Ishikawa (cell line): ENCODE data around the gene ZNF282.

Experiments used
- CREB1 ChIP-seq: IDR thresholded peaks from 2 replicates; pipeline ENCODE4 v1.6.1; 2012; ENCODE audit warnings: low read depth
- EGR1 ChIP-seq: IDR thresholded peaks from 2 replicates; pipeline ENCODE4 v1.6.1; 2012
- EP300 ChIP-seq: IDR thresholded peaks from 2 replicates; pipeline ENCODE4 v1.6.1; 2012; ENCODE audit warnings: borderline replicate concordance
- FOXM1 ChIP-seq: IDR thresholded peaks from 2 replicates; pipeline ENCODE4 v1.6.1; 2012; ENCODE audit warnings: low read depth, borderline replicate concordance
- MAX ChIP-seq: IDR thresholded peaks from 2 replicates; pipeline ENCODE4 v1.6.1; 2012
- NFIC ChIP-seq: IDR thresholded peaks from 2 replicates; pipeline ENCODE4 v1.6.1; 2012
- RAD21 ChIP-seq: IDR thresholded peaks from 2 replicates; pipeline ENCODE4 v1.6.1; 2012; ENCODE audit warnings: low read depth
- TAF1 ChIP-seq: IDR thresholded peaks from 2 replicates; pipeline ENCODE4 v1.6.1; 2012; ENCODE audit warnings: low read depth, mild to moderate bottlenecking
- TCF12 ChIP-seq: IDR thresholded peaks from 2 replicates; pipeline ENCODE4 v1.6.1; 2012; ENCODE audit warnings: low read depth
- TEAD4 ChIP-seq: IDR thresholded peaks from 2 replicates; pipeline ENCODE4 v1.6.1; 2012
- USF1 ChIP-seq: IDR thresholded peaks from 2 replicates; pipeline ENCODE4 v1.6.1; 2012
- YY1 ChIP-seq: IDR thresholded peaks from 2 replicates; pipeline ENCODE4 v1.6.1; 2012; ENCODE audit warnings: low read depth
- ZBTB7A ChIP-seq: IDR thresholded peaks from 2 replicates; pipeline ENCODE4 v1.6.1; 2012; ENCODE audit warnings: low read depth
- TF ChIP-seq, protein P1 (sequence below): IDR thresholded peaks from 2 replicates; pipeline ENCODE4 v1.6.1; 2012; ENCODE audit warnings: low read depth, mild to moderate bottlenecking

ZNF282 gene

DNA sequence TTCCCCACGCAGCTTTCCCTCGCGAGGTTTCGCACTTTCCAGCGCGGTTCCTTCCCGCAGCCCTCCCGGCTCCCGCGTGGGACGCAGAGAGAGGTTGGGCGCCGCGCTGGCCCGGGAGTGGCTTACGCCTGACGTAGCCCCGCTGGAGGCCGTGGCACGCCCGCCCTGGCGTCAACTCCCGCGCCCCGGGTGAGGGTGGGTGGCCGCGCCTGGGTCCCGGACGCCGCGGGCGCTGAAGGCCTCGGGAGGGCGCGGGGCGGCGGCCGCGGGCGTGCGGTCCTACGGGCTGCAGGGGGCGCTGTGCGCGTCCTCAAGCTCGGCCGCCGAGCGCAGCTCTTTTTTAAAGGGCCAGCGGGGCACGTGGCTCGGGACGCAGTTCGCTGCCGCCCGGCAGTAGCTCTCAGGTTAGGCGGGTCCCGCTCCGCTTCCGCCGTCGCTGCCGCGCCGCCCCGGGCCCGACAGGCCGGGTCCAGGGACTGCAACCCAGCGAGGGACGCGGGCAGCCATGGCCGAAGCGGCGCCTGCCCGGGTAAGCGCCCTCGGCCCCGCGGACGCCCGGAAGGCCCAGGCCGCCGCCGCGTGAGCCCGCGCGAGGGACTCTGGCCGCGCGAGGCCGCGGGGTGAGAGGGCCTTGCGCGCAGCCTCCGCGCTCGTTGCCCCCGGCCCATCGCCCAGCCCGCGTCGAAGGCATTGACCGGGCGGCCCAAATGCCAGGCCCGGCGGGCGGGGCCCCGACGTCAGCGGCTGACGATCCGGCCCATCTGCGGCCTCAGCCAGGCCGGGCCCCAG lies 66.7 kb downstream of the ZNF282 start, which contains the start of gene ZNF783:
TSS of gene ZNF783 (plus strand) at position 368 of the 789 bp plus-strand sequence. CDS start at position 506, 138 bp downstream.
- TF ChIP-seq TEAD4, result no peak
- no peak for TF ChIP-seq EP300
- no peak for TF ChIP-seq ZBTB7A
- peak; percentile 50; the same call in 1 of the 2 replicates for TF ChIP-seq EGR1
- TF ChIP-seq MAX, result peak; percentile 98
- TF ChIP-seq TCF12, result peak; percentile 34; the same call in 1 of the 2 replicates
- TF ChIP-seq, protein P1, sequence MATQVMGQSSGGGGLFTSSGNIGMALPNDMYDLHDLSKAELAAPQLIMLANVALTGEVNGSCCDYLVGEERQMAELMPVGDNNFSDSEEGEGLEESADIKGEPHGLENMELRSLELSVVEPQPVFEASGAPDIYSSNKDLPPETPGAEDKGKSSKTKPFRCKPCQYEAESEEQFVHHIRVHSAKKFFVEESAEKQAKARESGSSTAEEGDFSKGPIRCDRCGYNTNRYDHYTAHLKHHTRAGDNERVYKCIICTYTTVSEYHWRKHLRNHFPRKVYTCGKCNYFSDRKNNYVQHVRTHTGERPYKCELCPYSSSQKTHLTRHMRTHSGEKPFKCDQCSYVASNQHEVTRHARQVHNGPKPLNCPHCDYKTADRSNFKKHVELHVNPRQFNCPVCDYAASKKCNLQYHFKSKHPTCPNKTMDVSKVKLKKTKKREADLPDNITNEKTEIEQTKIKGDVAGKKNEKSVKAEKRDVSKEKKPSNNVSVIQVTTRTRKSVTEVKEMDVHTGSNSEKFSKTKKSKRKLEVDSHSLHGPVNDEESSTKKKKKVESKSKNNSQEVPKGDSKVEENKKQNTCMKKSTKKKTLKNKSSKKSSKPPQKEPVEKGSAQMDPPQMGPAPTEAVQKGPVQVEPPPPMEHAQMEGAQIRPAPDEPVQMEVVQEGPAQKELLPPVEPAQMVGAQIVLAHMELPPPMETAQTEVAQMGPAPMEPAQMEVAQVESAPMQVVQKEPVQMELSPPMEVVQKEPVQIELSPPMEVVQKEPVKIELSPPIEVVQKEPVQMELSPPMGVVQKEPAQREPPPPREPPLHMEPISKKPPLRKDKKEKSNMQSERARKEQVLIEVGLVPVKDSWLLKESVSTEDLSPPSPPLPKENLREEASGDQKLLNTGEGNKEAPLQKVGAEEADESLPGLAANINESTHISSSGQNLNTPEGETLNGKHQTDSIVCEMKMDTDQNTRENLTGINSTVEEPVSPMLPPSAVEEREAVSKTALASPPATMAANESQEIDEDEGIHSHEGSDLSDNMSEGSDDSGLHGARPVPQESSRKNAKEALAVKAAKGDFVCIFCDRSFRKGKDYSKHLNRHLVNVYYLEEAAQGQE, result no peak
- TF ChIP-seq YY1, result peak; percentile 13; the same call in 1 of the 2 replicates
- peak; percentile 15; the same call in 1 of the 2 replicates for TF ChIP-seq FOXM1
- TF ChIP-seq USF1, result peak; percentile 89
- peak; percentile 51; the same call in 1 of the 2 replicates for TF ChIP-seq RAD21

DNA sequence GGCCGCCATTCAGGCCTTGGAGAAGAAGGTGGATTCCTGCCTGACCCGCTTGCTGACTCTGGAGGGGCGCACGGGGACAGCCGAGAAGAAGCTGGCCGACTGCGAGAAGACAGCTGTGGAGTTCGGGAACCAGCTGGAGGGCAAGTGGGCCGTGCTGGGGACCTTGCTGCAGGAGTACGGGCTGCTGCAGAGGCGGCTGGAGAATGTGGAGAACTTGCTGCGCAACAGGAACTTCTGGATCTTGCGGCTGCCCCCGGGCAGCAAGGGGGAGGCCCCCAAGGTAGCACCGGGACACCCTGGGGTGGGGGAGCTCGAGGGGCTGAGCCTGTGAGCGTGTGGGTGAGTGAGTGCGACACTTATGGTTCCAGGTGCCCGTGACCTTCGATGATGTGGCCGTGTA lies 71.1 kb downstream of the ZNF282 start:
- no peak for TF ChIP-seq NFIC
- TF ChIP-seq YY1, result no peak
- TF ChIP-seq EP300, result no peak
- no peak for TF ChIP-seq ZBTB7A
- no peak for TF ChIP-seq TCF12
- TF ChIP-seq, protein P1, result no peak
- no peak for TF ChIP-seq CREB1
- TF ChIP-seq TAF1, result no peak

DNA sequence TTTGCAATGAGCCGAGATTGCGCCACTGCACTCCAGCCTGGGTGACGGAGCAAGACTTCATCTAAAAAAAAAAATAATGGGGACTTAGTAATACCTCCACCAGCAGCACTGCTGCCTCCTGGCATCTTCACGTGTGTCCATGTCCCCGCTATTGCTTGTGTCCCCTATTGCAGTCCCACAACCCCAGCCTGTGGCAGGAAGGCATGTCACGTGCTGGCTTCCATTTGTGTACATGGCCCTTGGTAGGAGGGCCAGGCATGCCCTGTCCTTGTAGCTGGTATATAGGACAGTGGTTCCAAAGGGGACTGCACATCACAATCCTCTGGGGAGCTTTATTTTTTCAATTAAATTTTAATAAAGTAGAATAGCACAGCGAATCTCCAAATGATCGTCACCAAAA lies 72.4 kb downstream of the ZNF282 start:
- TF ChIP-seq CREB1 (no peak), EGR1 (no peak), TAF1 (no peak), TEAD4 (no peak), NFIC (no peak), YY1 (no peak), TCF12 (no peak), RAD21 (no peak), ZBTB7A (no peak), USF1 (no peak), MAX (no peak)
- TF ChIP-seq, protein P1, result no peak
